Astrocyte (in vitro differentiated cells and primary cell): ENCODE data around the gene PFKL. TPM values are rescaled to one million over a fixed set of nuclear protein-coding genes. Genes with fewer than 3 reads are reported as not detected.
A peak's percentile ranks its signal among the peaks of the same experiment; 100 is the strongest.

Source experiments
- DNase-seq: peaks from one replicate; pipeline ENCODE4 v3.0.0-alpha.2; 2010; ENCODE audit warnings: low read depth
- FAIRE-seq: peaks from 2 replicates; lab custom pipeline; 2011; peaks lifted over from hg19 to GRCh38; lab: Jason Lieb, UNC
- H2AFZ ChIP-seq: 2 replicates; pipeline ENCODE4 v1.6.0; 2012; ENCODE audit warnings: low read depth, low read length, inconsistent platforms
- H3K27ac ChIP-seq: 2 replicates; pipeline ENCODE4 v1.5.1; 2011; ENCODE audit warnings: low read depth, low read length, inconsistent platforms
- H3K27me3 ChIP-seq: 2 replicates; pipeline ENCODE4 v1.6.0; 2011; ENCODE audit warnings: low read length, inconsistent platforms; ENCODE audit not compliant: insufficient read depth
- H3K36me3 ChIP-seq: 2 replicates; pipeline ENCODE4 v1.5.1; 2011; ENCODE audit warnings: low read length, inconsistent platforms; ENCODE audit not compliant: insufficient read depth
- H3K4me1 ChIP-seq: 2 replicates; pipeline ENCODE4 v1.5.1; 2011; ENCODE audit warnings: low read length, inconsistent platforms; ENCODE audit not compliant: insufficient read depth
- H3K4me2 ChIP-seq: 2 replicates; pipeline ENCODE4 v1.6.0; 2012; ENCODE audit warnings: low read length, inconsistent platforms
- H3K4me3 ChIP-seq: 2 replicates; pipeline ENCODE4 v1.5.1; 2011; ENCODE audit warnings: low read depth, mild to moderate bottlenecking, low read length, inconsistent platforms; ENCODE audit not compliant: insufficient read depth
- H3K79me2 ChIP-seq: 2 replicates; pipeline ENCODE4 v1.6.0; 2012; ENCODE audit warnings: mild to moderate bottlenecking, low read length, inconsistent platforms; ENCODE audit not compliant: insufficient read depth
- H3K9ac ChIP-seq: 2 replicates; pipeline ENCODE4 v1.6.0; 2012; ENCODE audit warnings: mild to moderate bottlenecking, low read length, inconsistent platforms
- H3K9me3 ChIP-seq: 2 replicates; pipeline ENCODE4 v1.5.1; 2012; ENCODE audit warnings: low read depth, mild to moderate bottlenecking, low read length, inconsistent platforms; ENCODE audit not compliant: insufficient read depth
- H4K20me1 ChIP-seq: 2 replicates; pipeline ENCODE4 v1.6.0; 2012; ENCODE audit warnings: low read length, inconsistent platforms; ENCODE audit not compliant: insufficient read depth
- H3K27ac Mint-ChIP-seq: one replicate; pipeline ENCODE4 v1.8.0; 2021; ENCODE audit warnings: mild to moderate bottlenecking, mixed read lengths; ENCODE audit not compliant: unreplicated experiment
- H3K27me3 Mint-ChIP-seq: one replicate; pipeline ENCODE4 v1.8.0; 2021; ENCODE audit warnings: low read depth, mixed read lengths; ENCODE audit not compliant: unreplicated experiment
- H3K36me3 Mint-ChIP-seq: one replicate; pipeline ENCODE4 v1.8.0; 2021; ENCODE audit warnings: low read depth, mixed read lengths; ENCODE audit not compliant: unreplicated experiment
- H3K4me1 Mint-ChIP-seq: one replicate; pipeline ENCODE4 v1.8.0; 2021; ENCODE audit warnings: low read depth, mixed read lengths; ENCODE audit not compliant: unreplicated experiment
- H3K4me3 Mint-ChIP-seq: one replicate; pipeline ENCODE4 v1.8.0; 2021; ENCODE audit warnings: mild to moderate bottlenecking, moderate library complexity, mixed read lengths; ENCODE audit not compliant: unreplicated experiment
- H3K9me3 Mint-ChIP-seq: one replicate; pipeline ENCODE4 v1.8.0; 2021; ENCODE audit warnings: mild to moderate bottlenecking, mixed read lengths; ENCODE audit not compliant: unreplicated experiment
- EZH2 ChIP-seq: IDR thresholded peaks from 2 replicates; pipeline ENCODE4 v1.6.1; 2012; ENCODE audit warnings: mild to moderate bottlenecking, low read length, inconsistent platforms; ENCODE audit not compliant: insufficient read depth
- total RNA-seq: library from RNA; stranded (reverse); gene quantifications from 2 replicates; pipeline ENCODE4 v1.2.1, GENCODE V29; 2021
- TF ChIP-seq, protein P1 (sequence below): IDR thresholded peaks from 2 replicates; pipeline ENCODE4 v1.5.1; 2011; ENCODE audit warnings: low read depth, mild to moderate bottlenecking, inconsistent platforms, low read length, moderate library complexity; ENCODE audit not compliant: insufficient read depth

Gene PFKL
- total RNA-seq, 1 donor from 2014 or later = 109 TPM

DNA sequence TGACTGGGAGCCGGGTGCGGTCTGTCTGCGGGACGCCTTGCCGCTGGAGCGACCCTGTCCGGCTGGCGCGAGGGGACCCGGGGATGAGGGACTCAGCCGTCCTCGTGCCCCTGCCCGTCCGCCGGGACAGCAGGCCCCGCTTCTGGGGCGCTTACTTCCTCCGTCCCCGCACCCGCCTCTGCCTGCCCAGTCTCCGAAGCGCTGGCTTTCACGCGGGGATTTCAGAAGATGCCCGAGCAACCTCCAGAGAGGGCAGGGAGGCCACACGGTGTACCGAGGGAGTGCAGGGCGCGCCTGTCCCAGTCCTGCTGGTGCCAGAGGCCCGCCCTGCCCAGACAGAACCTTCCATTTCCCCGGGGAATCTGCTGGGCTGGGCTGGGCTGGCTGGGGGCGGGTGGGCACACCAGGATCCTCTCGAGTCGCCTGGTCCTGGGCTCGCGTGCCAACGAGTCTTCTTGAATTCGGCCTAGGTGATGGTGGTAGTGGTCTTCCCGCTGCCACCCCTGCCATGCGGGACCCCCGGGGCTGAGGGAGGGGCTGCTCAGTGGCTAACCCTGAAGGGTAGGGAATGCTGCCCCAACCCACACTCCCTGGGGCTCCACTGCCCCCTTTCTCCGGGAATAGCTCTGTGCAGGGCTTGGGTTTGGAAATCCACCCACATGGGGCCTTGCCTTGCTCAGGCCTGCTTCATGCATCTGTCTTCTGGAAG, 51.1 kb downstream of the PFKL start:
- H4K20me1 ChIP-seq = no peaks in the 10 kb centered on the region
- no peak for FAIRE-seq
- no peaks in the 10 kb centered on the region for H3K9me3 ChIP-seq
- H3K4me3 ChIP-seq = no peak overlapping the region
- H3K9ac ChIP-seq = no peak overlapping the region
- H3K36me3 ChIP-seq = no peaks in the 10 kb centered on the region
- no peak overlapping the region for H3K4me2 ChIP-seq
- no peaks in the 10 kb centered on the region for H3K79me2 ChIP-seq
- H3K4me1 ChIP-seq = no peaks in the 10 kb centered on the region
- H3K9me3 Mint-ChIP-seq = peaks cover 3% of the 10 kb centered on the region
- TF ChIP-seq, protein P1, sequence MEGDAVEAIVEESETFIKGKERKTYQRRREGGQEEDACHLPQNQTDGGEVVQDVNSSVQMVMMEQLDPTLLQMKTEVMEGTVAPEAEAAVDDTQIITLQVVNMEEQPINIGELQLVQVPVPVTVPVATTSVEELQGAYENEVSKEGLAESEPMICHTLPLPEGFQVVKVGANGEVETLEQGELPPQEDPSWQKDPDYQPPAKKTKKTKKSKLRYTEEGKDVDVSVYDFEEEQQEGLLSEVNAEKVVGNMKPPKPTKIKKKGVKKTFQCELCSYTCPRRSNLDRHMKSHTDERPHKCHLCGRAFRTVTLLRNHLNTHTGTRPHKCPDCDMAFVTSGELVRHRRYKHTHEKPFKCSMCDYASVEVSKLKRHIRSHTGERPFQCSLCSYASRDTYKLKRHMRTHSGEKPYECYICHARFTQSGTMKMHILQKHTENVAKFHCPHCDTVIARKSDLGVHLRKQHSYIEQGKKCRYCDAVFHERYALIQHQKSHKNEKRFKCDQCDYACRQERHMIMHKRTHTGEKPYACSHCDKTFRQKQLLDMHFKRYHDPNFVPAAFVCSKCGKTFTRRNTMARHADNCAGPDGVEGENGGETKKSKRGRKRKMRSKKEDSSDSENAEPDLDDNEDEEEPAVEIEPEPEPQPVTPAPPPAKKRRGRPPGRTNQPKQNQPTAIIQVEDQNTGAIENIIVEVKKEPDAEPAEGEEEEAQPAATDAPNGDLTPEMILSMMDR = no peak
- TF ChIP-seq EZH2 = peak; percentile 28
- H3K27ac Mint-ChIP-seq = no peak overlapping the region
- peaks cover 70% of the 10 kb centered on the region for H3K27me3 Mint-ChIP-seq
- no peak overlapping the region for H2AFZ ChIP-seq
- H3K27ac ChIP-seq = no peak overlapping the region
- H3K4me3 Mint-ChIP-seq = no peak overlapping the region
- H3K36me3 Mint-ChIP-seq = no peaks in the 10 kb centered on the region
- H3K27me3 ChIP-seq = peaks cover 14% of the 10 kb centered on the region
- DNase-seq = no peak
- no peaks in the 10 kb centered on the region for H3K4me1 Mint-ChIP-seq

- no peak overlapping the region for H3K27ac ChIP-seq
- no peaks in the 10 kb centered on the region for H4K20me1 ChIP-seq
- H3K4me2 ChIP-seq = no peak overlapping the region
- no peaks in the 10 kb centered on the region for H3K4me1 ChIP-seq
- Mint-ChIP-seq H3K4me1 (no peaks in the 10 kb centered on the region), H3K27me3 (peaks cover 63% of the 10 kb centered on the region), H3K36me3 (no peaks in the 10 kb centered on the region), H3K4me3 (no peak overlapping the region), H3K9me3 (peaks cover 5% of the 10 kb centered on the region), H3K27ac (no peak overlapping the region)
- H3K36me3 ChIP-seq = no peaks in the 10 kb centered on the region
- H2AFZ ChIP-seq = no peak overlapping the region
- no peak for TF ChIP-seq EZH2
- TF ChIP-seq, protein P1 = no peak
- peaks cover 14% of the 10 kb centered on the region for H3K27me3 ChIP-seq
- H3K4me3 ChIP-seq = no peak overlapping the region
- H3K9ac ChIP-seq = no peak overlapping the region
- no peaks in the 10 kb centered on the region for H3K79me2 ChIP-seq
- no peaks in the 10 kb centered on the region for H3K9me3 ChIP-seq
- FAIRE-seq (no peak), DNase-seq (no peak)
Observed at GRCh38 chr21:44351535-44352252, 51.8 kb downstream of the PFKL start.
